ENCODE data around the gene TRIO.

Gene TRIO

DNA sequence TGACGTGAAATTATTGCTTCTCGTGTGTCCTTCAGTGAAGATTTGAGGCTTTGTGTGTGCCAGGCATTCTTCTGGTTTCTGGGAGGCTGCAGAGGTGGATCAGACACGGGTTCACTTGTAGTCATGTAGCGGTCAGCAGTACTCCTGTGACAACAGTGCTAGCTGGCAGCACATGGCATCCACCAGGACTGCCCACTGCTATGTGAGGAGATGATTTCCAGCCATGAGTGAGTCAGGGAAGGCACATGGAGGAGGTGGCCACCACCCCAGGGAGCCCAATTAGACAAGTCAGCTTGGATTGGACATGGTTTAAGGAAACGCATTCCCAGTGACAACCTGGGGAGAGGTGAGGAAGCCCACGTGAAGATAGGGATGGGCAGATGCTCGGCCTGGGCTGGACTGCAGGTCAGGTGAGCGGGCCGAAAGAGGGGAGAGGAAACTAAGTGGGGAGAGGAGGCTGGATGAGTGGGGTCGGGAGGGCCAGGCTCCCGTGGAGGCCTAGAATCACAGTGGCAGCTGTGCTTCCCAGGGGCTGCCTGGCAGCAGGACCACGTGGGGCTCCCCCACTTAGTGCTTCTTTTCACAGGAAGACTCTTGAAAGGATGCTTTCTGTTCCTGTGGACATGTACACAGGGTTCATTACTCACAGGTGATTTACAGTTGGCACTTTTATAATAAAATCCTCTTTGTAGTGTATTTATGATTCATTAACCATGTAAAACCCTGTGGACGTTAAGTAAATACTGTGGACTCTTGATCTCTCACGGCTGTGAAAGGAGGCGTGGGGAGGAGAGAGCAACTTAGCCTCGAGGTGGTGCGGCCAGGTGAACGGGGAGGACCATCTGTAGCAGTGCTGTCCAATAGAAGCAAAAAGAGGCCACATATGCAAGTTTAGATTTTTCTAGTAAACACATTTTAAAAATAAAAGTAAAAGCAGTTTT lies 358.5 kb downstream of the TRIO start:
- peak; percentile 91 for DNase-seq

DNA sequence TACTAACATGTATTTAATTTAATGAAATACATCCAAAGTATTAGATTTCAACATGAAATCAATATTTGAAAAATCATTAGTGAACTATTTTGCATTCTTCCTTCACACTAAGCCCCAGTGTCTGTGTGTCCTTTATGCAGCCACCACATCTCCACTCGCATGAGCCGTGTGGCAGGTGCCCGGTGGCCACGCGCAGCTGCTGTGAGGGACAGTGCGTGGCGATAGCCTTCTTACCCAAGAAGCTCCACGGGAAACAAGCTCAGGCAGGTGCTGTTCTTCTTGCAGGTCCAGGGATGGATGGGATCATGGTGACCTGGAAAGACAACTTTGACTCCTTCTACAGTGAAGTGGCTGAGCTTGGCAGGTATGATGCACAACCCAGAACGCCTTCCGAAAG lies 359.1 kb downstream of the TRIO start:
- DNase-seq: no peak

DNA sequence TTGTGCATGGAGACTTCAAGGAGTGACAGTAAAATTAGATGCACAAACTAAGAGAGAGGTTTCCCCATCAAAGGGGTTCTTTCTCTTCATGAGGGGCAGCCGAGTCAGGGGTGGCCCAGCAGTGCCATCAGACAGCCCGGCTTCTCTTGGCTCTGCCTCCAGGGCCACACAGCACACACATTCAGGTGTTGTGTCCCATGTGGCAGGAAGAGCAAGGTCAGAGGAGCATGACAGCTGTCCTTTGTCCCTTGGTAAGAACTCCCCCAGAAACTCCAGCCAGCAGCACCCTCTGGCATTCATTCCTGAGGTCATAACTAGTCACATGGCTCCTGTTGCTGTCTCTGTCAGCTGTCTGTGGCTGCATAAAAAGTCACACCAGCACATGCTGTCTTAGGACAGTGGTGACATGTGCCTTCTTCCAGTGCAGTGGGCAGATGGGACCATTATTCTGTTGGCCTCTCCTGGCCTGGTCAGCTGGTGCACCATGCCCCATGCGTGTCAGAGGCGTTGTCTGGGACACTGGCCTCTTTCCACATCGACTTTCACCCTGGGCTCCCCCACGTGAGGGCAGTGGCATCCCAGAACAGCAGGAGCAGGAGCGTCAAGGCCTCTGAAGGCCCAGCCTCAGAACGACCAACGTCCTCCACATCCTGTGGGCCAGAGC lies 360.0 kb downstream of the TRIO start:
- no peak for DNase-seq

GRCh38 chr5:14503681-14504331 lies 360.7 kb downstream of the TRIO start:
- DNase-seq: no peak

DNA sequence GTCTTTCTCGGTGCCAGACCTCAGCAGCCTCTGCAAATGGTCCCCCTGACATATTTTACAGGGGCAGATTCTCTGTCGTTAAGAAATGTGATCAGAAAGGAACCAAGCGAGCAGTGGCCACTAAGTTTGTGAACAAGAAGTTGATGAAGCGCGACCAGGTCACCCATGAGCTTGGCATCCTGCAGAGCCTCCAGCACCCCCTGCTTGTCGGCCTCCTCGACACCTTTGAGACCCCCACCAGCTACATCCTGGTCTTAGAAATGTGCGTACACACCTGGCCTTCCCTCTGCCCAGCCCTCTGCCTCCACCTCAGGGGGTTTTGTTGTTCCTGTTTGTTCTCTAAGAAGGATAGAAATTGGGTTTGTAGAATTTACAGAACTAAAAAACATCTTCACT lies 361.2 kb downstream of the TRIO start:
- no peak for DNase-seq

GRCh38 chr5:14504816-14505215 lies 361.7 kb downstream of the TRIO start:
- no peak for DNase-seq

DNA sequence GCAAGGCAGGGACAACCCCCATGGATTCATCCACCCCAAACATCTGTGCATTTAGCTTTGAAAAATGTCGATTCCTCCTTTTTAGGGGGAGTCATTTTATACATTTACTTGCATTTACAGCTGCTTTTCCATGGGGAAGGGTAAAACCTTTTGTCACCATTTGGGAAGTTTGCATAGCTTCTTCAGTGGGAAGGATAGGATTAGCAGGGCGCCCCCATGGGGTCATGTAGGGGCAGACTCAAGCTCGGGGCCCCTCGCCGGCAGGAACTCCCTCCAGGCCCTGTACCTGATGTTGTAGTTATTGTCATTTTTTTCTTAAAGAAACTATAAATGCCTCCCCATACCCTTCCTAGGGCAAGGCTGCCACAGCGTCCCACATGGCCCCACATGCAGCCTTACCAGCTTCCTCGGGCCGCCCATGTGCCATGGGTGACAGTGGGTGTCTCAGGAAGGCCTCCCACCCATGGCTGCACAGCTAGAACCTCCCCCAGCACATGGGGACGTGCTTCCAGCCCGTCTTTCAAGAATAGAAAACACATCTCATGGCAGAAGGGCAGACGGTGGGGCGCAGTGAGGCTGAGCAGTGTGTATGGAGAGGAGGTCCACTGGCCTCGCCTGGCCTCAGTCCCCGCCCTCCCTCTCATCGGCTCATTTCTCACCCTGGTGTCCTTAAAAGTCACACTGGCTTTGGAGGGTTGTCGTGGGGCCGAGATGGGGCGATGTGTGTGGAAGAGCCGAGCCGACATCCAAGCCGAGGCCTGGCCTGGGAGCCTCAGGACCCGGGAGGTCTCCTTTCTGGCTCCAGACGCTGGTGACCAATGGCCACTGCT lies 362.4 kb downstream of the TRIO start:
- no peak for DNase-seq

DNA sequence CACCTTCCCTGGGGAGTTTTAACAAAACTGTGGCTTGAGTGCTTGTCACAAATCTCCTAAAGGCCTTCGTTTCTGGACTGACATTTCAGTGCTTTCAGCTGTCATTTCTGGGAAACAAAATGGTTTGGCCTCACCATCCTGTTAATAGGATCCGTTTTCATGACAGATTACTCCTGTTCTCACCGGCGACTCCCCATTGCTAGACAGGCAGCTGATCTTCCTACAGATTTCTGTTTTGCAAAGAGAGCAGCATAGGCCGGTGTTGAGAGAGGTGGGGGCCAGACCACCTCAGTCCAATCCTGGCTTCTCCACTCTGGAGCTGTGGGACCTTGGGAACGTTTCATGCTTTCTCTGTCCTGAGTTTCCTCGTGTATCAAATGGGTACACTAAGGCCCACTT lies 363.0 kb downstream of the TRIO start:
- DNase-seq: no peak

DNA sequence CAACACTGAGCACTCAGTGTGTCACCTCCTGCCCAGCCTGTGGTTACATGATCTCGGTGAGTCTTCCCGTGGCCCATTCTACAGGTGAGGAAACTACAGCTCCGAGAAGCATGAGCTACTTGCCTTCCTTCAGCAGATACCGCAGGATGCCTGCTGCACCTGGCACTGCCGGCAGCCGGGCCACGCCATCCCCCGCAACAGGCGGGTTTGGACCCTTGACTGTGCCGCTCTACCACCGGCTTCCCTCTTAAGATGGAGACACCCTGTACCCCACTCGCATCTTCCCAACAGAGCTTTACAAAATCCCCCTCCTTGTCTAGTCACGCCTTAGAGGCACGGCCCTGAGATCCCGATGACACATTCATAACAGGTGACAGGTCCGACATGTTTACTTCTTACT lies 363.5 kb downstream of the TRIO start:
- DNase-seq: no peak

GRCh38 chr5:14507156-14507941 lies 364.2 kb downstream of the TRIO start:
- DNase-seq: no peak

GRCh38 chr5:14508046-14508445 lies 364.9 kb downstream of the TRIO start:
- no peak for DNase-seq

DNA sequence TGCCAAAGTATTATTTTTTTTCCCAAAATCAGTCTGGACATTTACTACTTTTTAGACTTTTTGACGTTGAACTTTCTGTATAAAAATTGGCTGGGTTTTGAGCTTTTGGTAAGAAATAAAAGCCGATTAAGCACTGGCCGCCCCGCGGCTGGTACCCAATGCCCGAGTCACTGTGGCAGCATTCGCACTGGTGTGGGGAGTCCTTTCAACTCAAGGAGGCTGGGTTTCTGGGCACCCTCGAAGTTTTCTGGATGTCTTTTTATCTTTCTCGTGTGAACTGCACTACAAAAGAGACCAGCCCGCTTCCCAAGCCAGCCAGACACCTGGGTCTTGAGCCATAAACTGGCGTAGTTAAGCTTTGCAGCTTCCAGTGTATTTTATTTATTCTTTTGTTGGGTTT lies 366.4 kb downstream of the TRIO start:
- no peak for DNase-seq

DNA sequence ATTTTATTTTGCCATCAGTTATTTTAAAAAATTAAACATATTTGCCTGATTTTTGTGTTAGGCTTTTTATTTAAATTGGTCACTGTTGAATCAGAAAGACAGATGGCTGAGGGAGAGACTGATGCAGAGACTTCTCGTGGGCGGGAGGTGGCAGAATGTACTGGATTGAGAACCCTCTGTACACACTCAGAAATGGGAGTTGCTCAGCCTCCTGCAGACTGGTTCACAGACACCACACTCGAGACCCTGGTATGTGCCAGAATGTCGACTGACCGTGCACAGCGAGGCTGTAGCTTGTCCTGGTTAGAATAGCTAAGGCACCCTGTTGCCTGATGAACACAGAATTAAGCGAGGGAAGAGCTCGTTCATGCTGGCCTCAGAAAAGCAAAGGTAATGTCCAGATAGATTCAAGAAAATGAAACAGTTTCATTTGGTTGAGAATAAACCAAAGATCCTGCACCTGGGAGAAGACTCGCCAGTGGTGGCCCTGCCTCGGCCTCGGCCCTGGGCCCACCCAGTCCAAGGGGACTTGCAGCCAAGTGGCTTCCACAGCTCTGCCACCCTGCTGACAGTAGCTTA lies 367.1 kb downstream of the TRIO start:
- no peak for DNase-seq

DNA sequence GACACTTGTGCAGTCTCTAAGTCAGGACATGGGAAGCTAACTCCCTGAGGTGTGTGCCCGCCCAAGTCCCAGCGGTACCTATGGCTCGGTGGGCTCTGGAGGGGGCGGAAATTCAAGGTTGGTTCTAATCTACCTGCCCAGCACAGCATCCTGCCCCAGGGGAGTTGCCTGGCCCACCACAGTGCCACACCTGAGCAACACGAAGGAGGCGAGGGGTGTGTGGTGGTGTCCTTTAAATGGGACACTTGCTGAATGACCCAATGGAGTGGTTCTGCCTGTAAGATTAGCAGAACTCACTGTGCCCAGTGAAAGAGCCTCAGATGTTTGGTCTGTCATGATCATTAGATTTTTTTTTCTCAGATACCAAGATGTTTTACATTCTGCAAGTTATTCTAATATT lies 367.7 kb downstream of the TRIO start:
- no peak for DNase-seq

- DNase-seq: no peak
Observed at GRCh38 chr5:14512574-14512973, 369.4 kb downstream of the TRIO start.

DNA sequence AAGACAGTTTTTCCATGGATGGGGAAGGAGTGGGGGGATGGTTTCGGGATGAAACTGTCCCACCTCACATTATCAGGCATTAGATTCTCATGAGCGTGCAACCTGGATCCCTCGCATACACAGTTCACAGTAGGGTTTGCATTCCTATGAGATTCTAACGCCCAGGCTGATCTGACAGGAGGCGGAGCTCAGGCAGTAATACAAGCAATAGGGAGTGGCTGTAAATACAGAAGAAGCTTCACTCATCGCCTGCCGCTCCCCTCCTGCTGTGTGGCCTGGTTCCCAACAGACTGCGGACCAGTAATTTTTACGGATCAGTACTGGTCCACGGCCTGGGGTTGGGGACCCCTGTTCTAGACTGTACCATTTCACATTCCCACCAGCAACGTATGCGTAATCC lies 370.1 kb downstream of the TRIO start:
- DNase-seq: no peak

DNA sequence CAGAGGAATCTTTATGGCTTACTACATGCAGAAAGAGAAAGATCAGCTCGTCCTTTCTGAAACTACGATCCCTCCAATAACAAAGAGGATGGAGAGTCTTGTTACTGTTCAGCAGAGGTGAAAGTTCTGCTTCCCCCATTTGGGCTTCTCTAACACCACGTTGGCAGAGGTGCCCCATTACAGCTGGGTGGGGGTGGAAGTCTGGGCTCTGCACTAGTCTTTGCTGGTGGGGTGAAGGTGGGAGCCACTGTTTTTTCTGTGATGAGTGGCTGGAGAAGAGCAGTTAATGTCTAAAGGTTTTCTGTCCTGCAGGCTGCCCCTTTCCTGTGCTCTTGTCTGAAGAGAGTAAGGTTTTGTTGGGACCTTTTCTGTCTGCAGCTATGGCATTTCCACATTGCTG lies 373.8 kb downstream of the TRIO start:
- DNase-seq: no peak

GRCh38 chr5:14518638-14519037 lies 375.5 kb downstream of the TRIO start:
- no peak for DNase-seq

DNA sequence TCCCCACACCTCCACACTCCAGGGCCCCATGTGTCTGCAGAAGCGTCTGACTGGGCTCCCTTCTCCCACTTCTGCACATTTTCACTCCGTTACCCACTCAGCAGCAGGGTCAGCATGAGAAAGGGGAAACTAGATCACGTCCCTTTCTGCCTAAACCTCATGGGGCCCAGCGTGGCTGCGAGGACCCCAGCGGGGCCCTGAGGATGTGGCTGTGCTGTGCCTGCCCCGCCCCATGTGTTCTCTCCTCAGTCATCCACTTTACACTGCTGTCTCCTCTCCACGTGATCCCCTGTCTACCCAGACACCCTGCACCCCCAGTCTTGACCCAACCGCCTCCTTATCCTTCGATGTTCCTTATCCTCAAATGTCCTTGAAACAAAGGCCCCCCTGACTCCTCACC lies 378.6 kb downstream of the TRIO start:
- no peak for DNase-seq

DNA sequence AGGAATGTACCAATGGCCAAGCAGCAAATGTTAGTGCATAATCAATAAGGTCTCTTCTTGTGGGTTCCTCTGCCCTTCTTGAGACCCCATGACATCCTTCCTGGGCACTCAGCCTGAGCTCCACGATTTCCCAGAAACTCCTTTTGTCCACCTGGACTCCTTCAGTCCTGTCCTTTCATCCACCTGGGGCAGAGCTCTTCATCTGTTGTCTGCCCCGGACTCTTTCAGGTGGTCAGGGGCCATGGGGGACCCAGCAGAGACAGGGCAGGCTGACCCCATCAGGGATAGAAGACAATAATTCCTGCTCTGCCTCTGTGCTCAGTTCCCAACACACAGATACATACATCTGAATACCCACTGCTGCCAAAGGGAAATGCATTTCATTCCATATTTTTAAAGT lies 379.6 kb downstream of the TRIO start:
- DNase-seq: no peak

DNA sequence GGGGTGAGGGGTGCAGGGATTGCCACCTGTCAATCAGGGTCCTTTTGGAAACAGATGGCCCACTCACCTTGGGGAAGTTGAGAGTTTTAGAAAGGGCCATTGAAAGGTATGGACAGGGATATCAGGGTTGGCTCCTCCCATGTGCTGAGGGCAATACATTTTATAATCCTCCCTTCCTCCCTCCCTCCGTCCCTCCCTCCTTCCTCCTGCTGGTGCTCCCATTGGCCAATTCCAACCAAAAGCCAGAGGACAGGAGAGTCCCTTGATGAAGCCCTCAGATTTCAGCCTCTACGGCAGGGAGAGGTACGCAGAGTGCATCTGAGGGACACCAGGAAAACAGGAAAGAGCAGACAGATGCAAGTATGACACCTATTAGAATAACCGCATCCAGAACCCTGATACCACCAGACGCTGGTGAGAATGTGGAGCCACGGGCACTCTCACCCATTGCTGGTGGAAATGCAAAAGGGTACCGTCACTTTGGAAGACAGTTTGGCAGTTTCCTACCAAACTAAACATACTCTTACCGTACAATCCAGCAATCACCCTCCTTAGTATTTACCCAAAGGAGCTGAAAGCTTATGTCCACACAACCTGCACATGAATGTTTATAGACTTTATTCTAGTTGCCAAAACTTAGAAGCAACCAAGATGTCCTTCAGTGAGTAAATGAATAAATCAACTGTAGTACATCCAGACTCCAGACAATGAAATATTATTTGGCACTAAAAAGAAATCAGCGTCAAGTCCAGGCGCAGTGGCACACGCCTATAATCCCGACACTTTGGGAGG lies 380.3 kb downstream of the TRIO start:
- no peak for DNase-seq
